K562 (cell line): ENCODE measurements around the gene XPR1. TPM values are rescaled to one million over a fixed set of nuclear protein-coding genes. Genes with fewer than 3 reads are reported as not detected.

Experiments
- ARID2 ChIP-seq: fragments of 450-650 bp; IDR thresholded peaks from 2 replicates; pipeline ENCODE4 v1.6.1; 2017; ENCODE audit warnings: antibody characterized with exemption, mild to moderate bottlenecking
- BCOR ChIP-seq: fragments of 450-650 bp; IDR thresholded peaks from 2 replicates; pipeline ENCODE4 v1.6.1; 2016
- BRF1 ChIP-seq: IDR thresholded peaks from 3 replicates; pipeline ENCODE4 v1.6.1; 2011; ENCODE audit warnings: borderline replicate concordance, mild to moderate bottlenecking; ENCODE audit not compliant: insufficient read length; ENCODE audit errors: extremely low read depth
- C11orf30 ChIP-seq: fragments of 450-650 bp; IDR thresholded peaks from 2 replicates; pipeline ENCODE4 v1.6.1; 2016; ENCODE audit warnings: low read depth, mild to moderate bottlenecking
- E2F3 ChIP-seq: fragments of 250-450 bp; sonication (Bioruptor Pico); IDR thresholded peaks from 2 replicates; pipeline ENCODE4 v1.4.0; 2020; ENCODE audit warnings: mild to moderate bottlenecking
- ESRRB ChIP-seq: fragments of 250-450 bp; sonication (Bioruptor Pico); IDR thresholded peaks from 2 replicates; pipeline ENCODE4 v1.5.0; 2020; ENCODE audit warnings: mild to moderate bottlenecking, moderate library complexity, borderline replicate concordance
- ETV1 ChIP-seq: fragments of 450-650 bp; conservative IDR thresholded peaks from 2 replicates; pipeline ENCODE4 v1.6.1; 2016; ENCODE audit warnings: missing genetic modification characterization, control low read depth, low read depth, missing compliant biosample characterization
- GABPA ChIP-seq: fragments of 200-800 bp; sonication (Bioruptor generic); conservative IDR thresholded peaks from 2 replicates; pipeline ENCODE4 v1.6.1; 2016; ENCODE audit warnings: low read depth, missing genetic modification characterization, missing compliant biosample characterization
- JUNB ChIP-seq: fragments of 450-650 bp; formaldehyde crosslinking; conservative IDR thresholded peaks from 2 replicates; pipeline ENCODE4 v1.4.0; 2020; ENCODE audit warnings: mild to moderate bottlenecking
- NFE2 ChIP-seq: IDR thresholded peaks from 2 replicates; pipeline ENCODE4 v1.6.1; 2014; ENCODE audit warnings: antibody characterized with exemption, low read depth
- RAD21 ChIP-seq, 2 experiments: fragments of 250-450 bp in 1 of 2; fragments of 450-650 bp in 1 of 2; sonication (Bioruptor Pico) in 1 of 2; formaldehyde crosslinking in 1 of 2; IDR thresholded peaks in 1 of 2; conservative IDR thresholded peaks in 1 of 2; 2 replicates each; pipeline versions ENCODE4 v1.4.0 to v1.8.0; 2020 to 2022; ENCODE audit warnings: mild to moderate bottlenecking in 2 of 2, moderate library complexity in 1 of 2
- RB1 ChIP-seq: fragments of 450-650 bp; IDR thresholded peaks from 2 replicates; pipeline ENCODE4 v1.6.1; 2017; ENCODE audit warnings: low read depth, mild to moderate bottlenecking
- RBM25 ChIP-seq: fragments of 200-400 bp; formaldehyde crosslinking; IDR thresholded peaks from 2 replicates; pipeline ENCODE4 v1.6.1; 2018; ENCODE audit warnings: low read length, low read depth, moderate library complexity; ENCODE audit not compliant: severe bottlenecking
- RUNX1 ChIP-seq: sonication (generic); IDR thresholded peaks from 2 replicates; pipeline ENCODE4 v1.6.1; 2016; ENCODE audit warnings: antibody characterized with exemption, low read depth
- SMAD4 ChIP-seq: fragments of 250-450 bp; sonication (Bioruptor Pico); conservative IDR thresholded peaks from 2 replicates; pipeline ENCODE4 v1.8.0; 2021; ENCODE audit warnings: inconsistent platforms, mild to moderate bottlenecking, moderate library complexity
- SP2 ChIP-seq: IDR thresholded peaks from 2 replicates; pipeline ENCODE4 v1.6.1; 2011; ENCODE audit warnings: mild to moderate bottlenecking, low read depth, low read length, moderate library complexity; ENCODE audit not compliant: poor library complexity, severe bottlenecking; ENCODE audit errors: extremely low read depth
- TEAD1 ChIP-seq, 2 experiments: fragments of 450-650 bp in 1 of 2; sonication (generic) in 1 of 2; formaldehyde crosslinking; IDR thresholded peaks; 2 replicates each; pipeline versions ENCODE4 v1.4.0 to v1.8.0; 2020 to 2022; ENCODE audit warnings: mild to moderate bottlenecking in 2 of 2, missing genetic modification reagents in 1 of 2
- TSHZ1 ChIP-seq: fragments of 250-450 bp; sonication (Bioruptor Pico); IDR thresholded peaks from 2 replicates; pipeline ENCODE4 v1.4.0; 2020; ENCODE audit warnings: mild to moderate bottlenecking, moderate library complexity
- YBX1 ChIP-seq: fragments of 450-650 bp; IDR thresholded peaks from 2 replicates; pipeline ENCODE4 v1.7.1; 2016; ENCODE audit warnings: mild to moderate bottlenecking
- ZFP30 ChIP-seq: fragments of 250-450 bp; sonication (Bioruptor Pico); IDR thresholded peaks from 2 replicates; pipeline ENCODE4 v1.8.0; 2022; ENCODE audit warnings: moderate library complexity, mild to moderate bottlenecking, inconsistent platforms, borderline replicate concordance
- ZNF134 ChIP-seq: fragments of 250-450 bp; sonication (Bioruptor Pico); conservative IDR thresholded peaks from 2 replicates; pipeline ENCODE4 v1.4.0; 2020
- ZNF282 ChIP-seq: sonication (generic); formaldehyde crosslinking; IDR thresholded peaks from 2 replicates; pipeline ENCODE4 v1.8.1; 2023; ENCODE audit warnings: missing genetic modification reagents
- ZNF316 ChIP-seq: fragments of 450-650 bp; IDR thresholded peaks from 2 replicates; pipeline ENCODE4 v1.6.1; 2016
- polyA plus RNA-seq, 8 experiments: library from polyadenylated mRNA; depleted of rRNA in 4 of 8; stranded (reverse) in 5 of 8; unstranded in 3 of 8; fragments of >200 nt; fragmentation: Nextera tagmentation in 2 of 8; fragmentation: Illumina TruSeq in 1 of 8; extraction: Ambion mirVana in 2 of 8; extraction: Trizol in 1 of 8; gene quantifications; 2 replicates each; pipeline versions ENCODE4 v1.2.1 to v1.2.3, GENCODE V29; 2011 to 2014; ENCODE audit warnings: inconsistent platforms in 1 of 8, missing spikeins in 1 of 8
- total RNA-seq, 7 experiments: library from RNA; depleted of rRNA in 6 of 7; stranded (reverse); fragments of >200 nt in 6 of 7; fragmentation: Illumina TruSeq in 2 of 7; extraction: Trizol in 2 of 7; gene quantifications; 2 replicates each; pipeline versions ENCODE4 v1.2.1 to v1.2.3, GENCODE V29; 2011 to 2021; ENCODE audit warnings: low replicate concordance in 1 of 7
- TF ChIP-seq, protein P1 (sequence below): sonication (generic); formaldehyde crosslinking; IDR thresholded peaks from 2 replicates; pipeline ENCODE4 v1.8.0; 2022; ENCODE audit warnings: mild to moderate bottlenecking, missing genetic modification reagents
- TF ChIP-seq, protein P2 (sequence below): fragments of 450-650 bp; IDR thresholded peaks from 2 replicates; pipeline ENCODE4 v1.6.1; 2016; ENCODE audit warnings: mild to moderate bottlenecking

Gene XPR1
- total and polyA plus RNA-seq, 9 of the 15 experiments (the other 6 are each of a cell fraction or from before 2014, with no cell fraction given) = 3.0 to 66.2 (median 38.6) TPM

- no peak for TF ChIP-seq TSHZ1
- no peak for TF ChIP-seq RBM25
- TF ChIP-seq ZNF282 (CRISPR knock-in tag) = no peak
- no peak for TF ChIP-seq ARID2
- no peak for TF ChIP-seq ESRRB (CRISPR knock-in tag)
- TF ChIP-seq, protein P1, sequence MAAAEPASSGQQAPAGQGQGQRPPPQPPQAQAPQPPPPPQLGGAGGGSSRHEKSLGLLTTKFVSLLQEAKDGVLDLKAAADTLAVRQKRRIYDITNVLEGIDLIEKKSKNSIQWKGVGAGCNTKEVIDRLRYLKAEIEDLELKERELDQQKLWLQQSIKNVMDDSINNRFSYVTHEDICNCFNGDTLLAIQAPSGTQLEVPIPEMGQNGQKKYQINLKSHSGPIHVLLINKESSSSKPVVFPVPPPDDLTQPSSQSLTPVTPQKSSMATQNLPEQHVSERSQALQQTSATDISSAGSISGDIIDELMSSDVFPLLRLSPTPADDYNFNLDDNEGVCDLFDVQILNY (CRISPR knock-in tag) = no peak
- no peak for TF ChIP-seq BCOR
- TF ChIP-seq RUNX1 = no peak
- TF ChIP-seq SP2 = no peak
- no peak for TF ChIP-seq ZFP30 (CRISPR knock-in tag)
- no peak for TF ChIP-seq GABPA (tag)
- no peak for TF ChIP-seq JUNB (CRISPR knock-in tag)
- peak; percentile 73 for TF ChIP-seq NFE2
- TF ChIP-seq E2F3 (CRISPR knock-in tag) = no peak
- no peak for TF ChIP-seq TEAD1 (CRISPR knock-in tag; IDR thresholded peaks at IDR 0.05)
- TF ChIP-seq ETV1 = no peak
- TF ChIP-seq YBX1 = no peak
- TF ChIP-seq, protein P2, sequence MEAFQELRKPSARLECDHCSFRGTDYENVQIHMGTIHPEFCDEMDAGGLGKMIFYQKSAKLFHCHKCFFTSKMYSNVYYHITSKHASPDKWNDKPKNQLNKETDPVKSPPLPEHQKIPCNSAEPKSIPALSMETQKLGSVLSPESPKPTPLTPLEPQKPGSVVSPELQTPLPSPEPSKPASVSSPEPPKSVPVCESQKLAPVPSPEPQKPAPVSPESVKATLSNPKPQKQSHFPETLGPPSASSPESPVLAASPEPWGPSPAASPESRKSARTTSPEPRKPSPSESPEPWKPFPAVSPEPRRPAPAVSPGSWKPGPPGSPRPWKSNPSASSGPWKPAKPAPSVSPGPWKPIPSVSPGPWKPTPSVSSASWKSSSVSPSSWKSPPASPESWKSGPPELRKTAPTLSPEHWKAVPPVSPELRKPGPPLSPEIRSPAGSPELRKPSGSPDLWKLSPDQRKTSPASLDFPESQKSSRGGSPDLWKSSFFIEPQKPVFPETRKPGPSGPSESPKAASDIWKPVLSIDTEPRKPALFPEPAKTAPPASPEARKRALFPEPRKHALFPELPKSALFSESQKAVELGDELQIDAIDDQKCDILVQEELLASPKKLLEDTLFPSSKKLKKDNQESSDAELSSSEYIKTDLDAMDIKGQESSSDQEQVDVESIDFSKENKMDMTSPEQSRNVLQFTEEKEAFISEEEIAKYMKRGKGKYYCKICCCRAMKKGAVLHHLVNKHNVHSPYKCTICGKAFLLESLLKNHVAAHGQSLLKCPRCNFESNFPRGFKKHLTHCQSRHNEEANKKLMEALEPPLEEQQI = no peak
- TF ChIP-seq RB1 = no peak
- no peak for TF ChIP-seq RAD21 (CRISPR knock-in tag; conservative IDR thresholded peaks at IDR 0.05 in 1 of 2, IDR thresholded peaks at IDR 0.05 in 1 of 2)
- no peak for TF ChIP-seq SMAD4 (CRISPR knock-in tag)
- TF ChIP-seq BRF1 = no peak
- no peak for TF ChIP-seq ZNF134 (CRISPR knock-in tag)
- TF ChIP-seq ZNF316 = peak; percentile 90
- peak; percentile 86 for TF ChIP-seq C11orf30
Measured at GRCh38 chr1:180915426-180915965, 283.7 kb downstream of the XPR1 start (continued).
